Glutamatergic neuron (in vitro differentiated cells): ENCODE measurements around the gene EEFSEC. TPM values are rescaled to one million over a fixed set of nuclear protein-coding genes. Genes with fewer than 3 reads are reported as not detected.

Experiments
- DNase-seq: peaks from one replicate; pipeline ENCODE4 v3.0.0; 2022
- H3K27ac Mint-ChIP-seq: one replicate; pipeline ENCODE4 v1.8.0; 2020; ENCODE audit warnings: mild to moderate bottlenecking, mixed read lengths, inconsistent platforms; ENCODE audit not compliant: unreplicated experiment
- H3K27me3 Mint-ChIP-seq: one replicate; pipeline ENCODE4 v1.8.0; 2020; ENCODE audit warnings: mild to moderate bottlenecking, moderate library complexity, mixed read lengths, inconsistent platforms; ENCODE audit not compliant: unreplicated experiment
- H3K36me3 Mint-ChIP-seq: one replicate; pipeline ENCODE4 v1.8.0; 2020; ENCODE audit warnings: mild to moderate bottlenecking, mixed read lengths, inconsistent platforms; ENCODE audit not compliant: unreplicated experiment
- H3K4me1 Mint-ChIP-seq: one replicate; pipeline ENCODE4 v1.8.0; 2020; ENCODE audit warnings: mild to moderate bottlenecking, low read depth, mixed read lengths, inconsistent platforms; ENCODE audit not compliant: unreplicated experiment
- H3K4me3 Mint-ChIP-seq: one replicate; pipeline ENCODE4 v1.8.0; 2020; ENCODE audit warnings: mild to moderate bottlenecking, mixed read lengths, inconsistent platforms; ENCODE audit not compliant: unreplicated experiment
- H3K9me3 Mint-ChIP-seq: one replicate; pipeline ENCODE4 v1.8.0; 2020; ENCODE audit warnings: mild to moderate bottlenecking, moderate library complexity, mixed read lengths, inconsistent platforms; ENCODE audit not compliant: unreplicated experiment
- CTCF ChIP-seq: fragments of 200-600 bp; sonication (generic); IDR thresholded peaks from one replicate; pipeline ENCODE4 v1.5.0; 2021; ENCODE audit not compliant: partially characterized antibody, unreplicated experiment
- total RNA-seq: library from RNA; stranded (reverse); fragmentation: NEBNext Ultra II Directional; extraction: Animal tissue kit (Norgen Biotek cat#: 25700); gene quantifications from one replicate; pipeline ENCODE4 v1.2.1, GENCODE V29; 2021; ENCODE audit not compliant: unreplicated experiment

The EEFSEC gene
- total RNA-seq, 1 donor from 2014 or later = 8.3 TPM

- no peak for DNase-seq
These were observed 98.8 kb downstream of the EEFSEC start for GRCh38 chr3:128252083-128252482.

GRCh38 chr3:128253150-128253549 lies 99.9 kb downstream of the EEFSEC start:
- peaks cover 4% of the 10 kb centered on the region for H3K4me1 Mint-ChIP-seq
- H3K27ac Mint-ChIP-seq = no peak overlapping the region
- TF ChIP-seq CTCF = no peak

More at GRCh38 chr3:128252083-128252482, 98.8 kb downstream of the EEFSEC start:
- TF ChIP-seq CTCF = no peak
- no peaks in the 10 kb centered on the region for H3K36me3 Mint-ChIP-seq
- peaks cover 4% of the 10 kb centered on the region for H3K9me3 Mint-ChIP-seq
- H3K27ac Mint-ChIP-seq = no peak overlapping the region
- H3K4me1 Mint-ChIP-seq = peaks cover 8% of the 10 kb centered on the region
- H3K4me3 Mint-ChIP-seq = no peak overlapping the region
- H3K27me3 Mint-ChIP-seq = no peaks in the 10 kb centered on the region

GRCh38 chr3:128254066-128254590 lies 100.8 kb downstream of the EEFSEC start:
- H3K9me3 Mint-ChIP-seq = peaks cover 4% of the 10 kb centered on the region
- peaks cover 4% of the 10 kb centered on the region for H3K4me1 Mint-ChIP-seq
- no peaks in the 10 kb centered on the region for H3K36me3 Mint-ChIP-seq
- no peak for DNase-seq
- TF ChIP-seq CTCF = no peak
- peaks cover 1% of the 10 kb centered on the region for H3K27me3 Mint-ChIP-seq
- no peak overlapping the region for H3K27ac Mint-ChIP-seq
- no peak overlapping the region for H3K4me3 Mint-ChIP-seq

More at GRCh38 chr3:128253150-128253549, 99.9 kb downstream of the EEFSEC start:
- peaks cover 4% of the 10 kb centered on the region for H3K9me3 Mint-ChIP-seq
- H3K36me3 Mint-ChIP-seq = no peaks in the 10 kb centered on the region
- no peak for DNase-seq
- H3K4me3 Mint-ChIP-seq = no peak overlapping the region
- peaks cover 1% of the 10 kb centered on the region for H3K27me3 Mint-ChIP-seq

GRCh38 chr3:128254967-128255366 lies 101.7 kb downstream of the EEFSEC start:
- Mint-ChIP-seq H3K27ac (no peak overlapping the region), H3K36me3 (peaks cover 7% of the 10 kb centered on the region), H3K9me3 (peaks cover 4% of the 10 kb centered on the region), H3K4me3 (no peak overlapping the region), H3K4me1 (peaks cover 4% of the 10 kb centered on the region), H3K27me3 (peaks cover 1% of the 10 kb centered on the region)
- no peak for TF ChIP-seq CTCF
- no peak for DNase-seq

GRCh38 chr3:128256131-128256530 lies 102.8 kb downstream of the EEFSEC start:
- Mint-ChIP-seq H3K4me3 (no peak overlapping the region), H3K36me3 (peaks cover 16% of the 10 kb centered on the region), H3K27ac (no peak overlapping the region), H3K9me3 (peaks cover 4% of the 10 kb centered on the region), H3K27me3 (peaks cover 1% of the 10 kb centered on the region), H3K4me1 (peaks cover 4% of the 10 kb centered on the region)
- no peak for TF ChIP-seq CTCF
- no peak for DNase-seq
